Activated CD4-positive, alpha-beta T cell treated with anti-CD3 and anti-CD28 coated beads, Interleukin-2, amount 10 ng/mL, durations not matched to agents 7 days and 5 days (primary cell): ENCODE data around the gene CRELD1. TPM values are rescaled to one million over a fixed set of nuclear protein-coding genes. Genes with fewer than 3 reads are reported as not detected.

Experiments used
- CTCF ChIA-PET: fragments of 350-600 bp; sonication (Branson Sonifier 250); formaldehyde crosslinking; loops from one replicate; lab custom pipeline; 2021; ENCODE audit warnings: antibody characterized with exemption; lab: Charles Lee
- POLR2A ChIA-PET: fragments of 350-600 bp; sonication (Branson Sonifier 250); formaldehyde crosslinking; loops from one replicate; lab custom pipeline; 2021; ENCODE audit warnings: antibody characterized with exemption; lab: Charles Lee
- DNase-seq: peaks from one replicate; pipeline ENCODE4 v3.0.0-alpha.2; 2020
- H3K27ac Mint-ChIP-seq: one replicate; pipeline ENCODE4 v1.8.0; 2021; ENCODE audit warnings: mild to moderate bottlenecking, moderate library complexity, mixed read lengths
- H3K27me3 Mint-ChIP-seq: one replicate; pipeline ENCODE4 v1.8.0; 2021; ENCODE audit warnings: mixed read lengths
- H3K36me3 Mint-ChIP-seq: one replicate; pipeline ENCODE4 v1.8.0; 2021; ENCODE audit warnings: low read depth, mixed read lengths
- H3K4me1 Mint-ChIP-seq: one replicate; pipeline ENCODE4 v1.8.0; 2021; ENCODE audit warnings: mixed read lengths
- H3K4me3 Mint-ChIP-seq: one replicate; pipeline ENCODE4 v1.8.0; 2021; ENCODE audit warnings: mild to moderate bottlenecking, moderate library complexity, mixed read lengths
- H3K9me3 Mint-ChIP-seq: one replicate; pipeline ENCODE4 v1.8.0; 2021; ENCODE audit warnings: mixed read lengths
- total RNA-seq, 2 experiments: library from RNA; stranded (reverse); gene quantifications; one replicate each; pipeline ENCODE4 v1.2.3, GENCODE V29; 2021

The CRELD1 gene
- total RNA-seq, 2 experiments from 2014 or later: 13.9 to 16.0 TPM

DNA sequence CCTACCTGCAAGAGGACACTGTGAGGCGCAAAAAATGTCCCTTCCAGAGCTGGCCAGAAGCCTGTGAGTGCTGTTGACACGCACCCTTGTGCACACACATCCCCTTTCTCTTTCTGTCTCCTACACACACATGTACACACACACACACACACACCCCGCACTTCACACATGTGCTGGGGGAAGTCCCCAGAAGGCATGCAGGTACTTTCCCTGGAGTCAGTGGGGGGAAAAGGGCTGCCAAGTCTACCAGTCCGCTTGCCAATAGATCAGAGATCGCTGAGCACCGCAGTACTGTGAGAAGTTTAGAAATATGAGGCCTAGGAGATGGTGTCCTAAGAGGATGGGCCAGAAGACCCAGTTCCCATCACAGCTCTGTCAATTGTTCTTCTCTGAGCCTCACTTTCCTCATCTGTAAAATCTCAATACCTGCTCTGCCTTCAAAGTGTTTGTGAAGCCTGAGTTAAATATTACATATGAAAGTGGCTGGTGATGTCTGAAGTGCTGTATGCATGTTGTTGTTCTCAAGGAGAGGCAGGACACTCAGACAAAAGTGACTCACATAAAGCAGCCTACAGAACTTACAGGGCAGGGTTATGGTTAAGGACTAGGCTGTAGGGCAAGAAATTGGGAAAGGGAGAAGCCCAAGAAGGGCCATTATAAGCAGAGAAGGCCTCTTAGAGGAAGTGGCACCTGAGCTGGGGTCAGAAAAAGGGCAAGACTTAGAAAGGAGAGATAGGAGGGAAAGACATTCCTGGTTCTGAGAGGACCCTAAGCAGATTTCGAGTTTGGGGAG, 24.2 kb upstream of the CRELD1 start:
- DNase-seq: no peak
- H3K27ac Mint-ChIP-seq: no peak overlapping the region
- ChIA-PET POLR2A (interaction anchor here (0.5 kb wide), 1 partner anchor 18 kb away, joined by 13 read pairs; no protein-coding TSS in a partner anchor), CTCF (interaction anchor here (1.4 to 3.5 kb wide), 2 partner anchors 7 to 117 kb away, joined by 3 to 13 read pairs; partner anchors contain the start of genes ARPC4 and IL17RE)
- no peaks in the 10 kb centered on the region for H3K9me3 Mint-ChIP-seq
- H3K4me3 Mint-ChIP-seq: no peak overlapping the region
- H3K36me3 Mint-ChIP-seq: no peaks in the 10 kb centered on the region
- H3K4me1 Mint-ChIP-seq: peaks cover 9% of the 10 kb centered on the region
- peaks cover 3% of the 10 kb centered on the region for H3K27me3 Mint-ChIP-seq

DNA sequence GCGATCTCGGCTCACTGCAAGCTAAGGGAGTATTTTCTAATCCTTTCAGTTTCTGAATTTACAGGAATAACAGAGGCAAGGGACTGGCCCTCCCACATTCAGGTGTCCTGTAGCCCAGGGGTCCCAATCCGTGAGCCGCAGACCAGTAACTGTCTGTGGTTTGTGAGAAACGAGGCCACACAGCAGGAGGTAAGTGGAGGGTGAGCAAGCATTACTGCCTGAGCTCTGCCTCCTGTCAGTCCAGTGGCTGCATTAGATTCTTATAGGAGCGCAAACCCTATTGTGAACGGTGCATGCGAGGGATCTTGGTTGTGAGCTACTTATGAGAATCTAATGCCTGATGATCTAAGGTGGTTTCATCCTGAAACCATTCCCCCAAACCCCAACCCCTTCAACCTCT, 21.8 kb upstream of the CRELD1 start:
- H3K27ac Mint-ChIP-seq: no peak overlapping the region
- CTCF ChIA-PET: interaction anchor here (0.6 to 3.5 kb wide), 5 partner anchors 9 to 23 kb away, joined by 3 to 13 read pairs (median 3); partner anchors contain the start of gene IL17RE
- H3K4me3 Mint-ChIP-seq: no peak overlapping the region
- POLR2A ChIA-PET: no interaction called here
- DNase-seq: no peak
- no peaks in the 10 kb centered on the region for H3K36me3 Mint-ChIP-seq
- H3K4me1 Mint-ChIP-seq: peaks cover 19% of the 10 kb centered on the region
- H3K9me3 Mint-ChIP-seq: no peaks in the 10 kb centered on the region
- H3K27me3 Mint-ChIP-seq: peaks cover 6% of the 10 kb centered on the region

DNA sequence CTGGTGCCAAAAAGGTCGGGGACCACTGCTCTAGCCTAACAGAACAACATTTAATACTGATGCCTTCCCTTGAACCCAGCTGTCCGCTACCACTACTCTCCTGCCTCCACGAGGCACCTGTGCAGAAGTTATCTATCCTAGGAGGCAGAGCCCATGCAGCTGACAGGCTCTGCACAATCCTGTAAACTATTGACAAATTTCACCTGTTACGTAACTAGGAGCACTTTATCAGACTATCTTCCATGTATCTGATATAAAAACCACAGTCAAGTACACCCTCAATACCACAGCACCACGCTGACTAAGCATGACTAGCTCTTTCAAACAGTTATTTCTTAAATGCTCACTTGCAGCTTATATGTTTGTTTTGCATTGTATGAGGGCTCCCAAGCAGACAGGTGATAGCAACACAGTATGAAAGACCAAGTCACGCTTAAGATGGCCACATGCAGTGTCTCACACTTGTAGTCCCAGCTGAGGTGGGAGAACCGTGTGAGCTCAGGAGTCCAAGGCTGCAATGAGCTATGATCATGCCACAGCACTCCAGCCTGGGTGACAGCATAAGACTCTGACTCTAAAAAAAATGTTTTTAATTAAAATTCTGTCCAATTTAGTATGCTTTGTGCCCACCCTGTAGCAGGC, 21.2 kb upstream of the CRELD1 start:
- no peak for DNase-seq
- Mint-ChIP-seq H3K27ac (no peak overlapping the region), H3K4me1 (peaks cover 19% of the 10 kb centered on the region), H3K36me3 (no peaks in the 10 kb centered on the region), H3K27me3 (peaks cover 6% of the 10 kb centered on the region), H3K4me3 (no peak overlapping the region), H3K9me3 (no peaks in the 10 kb centered on the region)
- CTCF ChIA-PET: interaction anchor here (0.6 to 3.5 kb wide), 7 partner anchors 10 to 110 kb away, joined by 3 to 21 read pairs (median 3); partner anchors contain the start of gene IL17RE
- POLR2A ChIA-PET: no interaction called here

DNA sequence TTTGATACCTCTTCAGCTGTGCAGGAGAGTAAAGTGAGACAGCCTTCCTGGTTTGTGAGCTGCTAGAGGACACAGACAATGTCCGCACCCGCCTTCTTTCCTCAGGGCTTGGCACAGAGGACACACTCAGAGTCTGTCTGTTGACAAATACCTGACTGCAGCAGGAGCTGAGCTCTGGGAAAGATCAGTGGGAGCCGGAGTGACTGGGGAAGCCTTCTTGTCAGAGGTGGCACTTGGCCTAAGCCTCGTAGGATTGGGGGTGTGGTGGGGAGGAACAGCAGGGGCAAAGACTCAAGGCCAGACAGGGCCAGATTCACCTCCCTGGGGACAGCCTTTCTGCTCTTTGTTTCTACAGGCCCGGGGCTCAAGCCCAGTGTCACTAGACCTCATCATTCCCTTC, 20.0 kb upstream of the CRELD1 start:
- Mint-ChIP-seq H3K4me3 (no peak overlapping the region), H3K9me3 (no peaks in the 10 kb centered on the region), H3K27me3 (peaks cover 6% of the 10 kb centered on the region), H3K4me1 (peaks cover 19% of the 10 kb centered on the region), H3K36me3 (no peaks in the 10 kb centered on the region), H3K27ac (no peak overlapping the region)
- ChIA-PET CTCF (interaction anchor here (1.3 to 3.7 kb wide), 3 partner anchors 12 to 33 kb away, joined by 3 to 21 read pairs (median 20); no protein-coding TSS in a partner anchor), POLR2A (no interaction called here)
- DNase-seq: no peak

DNA sequence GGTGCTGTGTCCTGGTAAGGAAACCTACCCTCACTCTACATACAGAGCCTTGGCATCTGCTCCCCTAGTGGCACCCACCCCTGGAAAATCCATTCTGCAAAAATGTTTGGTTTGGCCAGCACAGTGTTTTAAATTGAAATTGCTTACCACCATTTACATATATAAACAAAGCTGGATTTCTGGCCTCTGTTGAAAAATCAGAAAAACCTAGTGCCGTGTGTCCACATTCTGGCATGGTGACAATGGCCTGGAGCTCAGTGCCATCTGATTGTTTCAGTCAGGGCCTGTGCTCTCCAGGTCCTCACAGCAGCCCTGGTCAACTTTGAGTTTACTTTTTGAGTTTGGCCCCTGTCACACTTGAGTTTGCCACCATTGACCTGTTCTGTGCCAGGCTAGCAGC, 19.6 kb upstream of the CRELD1 start:
- POLR2A ChIA-PET: no interaction called here
- CTCF ChIA-PET: interaction anchor here (1.3 to 3.7 kb wide), 3 partner anchors 12 to 33 kb away, joined by 3 to 21 read pairs (median 20); no protein-coding TSS in a partner anchor
- Mint-ChIP-seq H3K4me3 (no peak overlapping the region), H3K36me3 (no peaks in the 10 kb centered on the region), H3K9me3 (no peaks in the 10 kb centered on the region), H3K27me3 (peaks cover 6% of the 10 kb centered on the region), H3K4me1 (peaks cover 19% of the 10 kb centered on the region), H3K27ac (no peak overlapping the region)
- no peak for DNase-seq

DNA sequence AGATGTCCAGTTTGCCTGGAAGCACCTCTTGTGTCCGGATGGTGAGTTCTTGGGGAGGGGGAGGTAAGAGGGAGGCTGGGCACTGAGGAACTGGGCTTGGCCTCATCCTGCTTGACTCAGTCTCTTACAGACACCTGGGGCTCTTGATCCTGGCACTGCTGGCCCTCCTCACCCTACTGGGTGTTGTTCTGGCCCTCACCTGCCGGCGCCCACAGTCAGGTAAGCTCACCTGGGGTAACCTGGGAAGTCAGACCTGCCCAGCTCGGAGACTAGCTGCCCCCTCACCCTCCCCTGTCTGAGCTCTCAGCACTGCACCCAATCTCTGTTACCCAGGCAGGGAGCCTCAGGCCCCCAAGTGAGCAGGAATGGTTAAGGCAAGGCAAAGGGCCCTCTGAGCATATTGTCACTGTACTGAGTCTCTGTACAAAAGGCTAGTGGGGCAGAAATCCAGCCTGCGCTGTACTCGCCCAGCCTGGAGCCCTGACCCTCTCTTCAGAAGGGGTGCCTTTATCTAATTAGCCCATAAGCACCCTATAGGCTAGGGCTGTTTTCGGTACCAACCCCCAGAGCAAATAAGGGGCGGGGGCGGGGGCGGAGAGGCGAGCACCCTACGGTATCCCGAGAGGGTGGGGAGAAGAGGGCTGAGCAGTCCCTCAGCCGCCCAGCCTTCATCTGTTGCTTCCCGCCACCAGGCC, 18.9 kb upstream of the CRELD1 start:
- H3K27ac Mint-ChIP-seq: no peak overlapping the region
- H3K4me1 Mint-ChIP-seq: peaks cover 18% of the 10 kb centered on the region
- H3K27me3 Mint-ChIP-seq: peaks cover 6% of the 10 kb centered on the region
- no peak for DNase-seq
- no peaks in the 10 kb centered on the region for H3K9me3 Mint-ChIP-seq
- no peaks in the 10 kb centered on the region for H3K36me3 Mint-ChIP-seq
- POLR2A ChIA-PET: no interaction called here
- peak overlapping the region; percentile 25 for H3K4me3 Mint-ChIP-seq
- CTCF ChIA-PET: interaction anchor here (2.6 to 3.7 kb wide), 2 partner anchors 11 to 17 kb away, joined by 20 to 21 read pairs; no protein-coding TSS in a partner anchor

DNA sequence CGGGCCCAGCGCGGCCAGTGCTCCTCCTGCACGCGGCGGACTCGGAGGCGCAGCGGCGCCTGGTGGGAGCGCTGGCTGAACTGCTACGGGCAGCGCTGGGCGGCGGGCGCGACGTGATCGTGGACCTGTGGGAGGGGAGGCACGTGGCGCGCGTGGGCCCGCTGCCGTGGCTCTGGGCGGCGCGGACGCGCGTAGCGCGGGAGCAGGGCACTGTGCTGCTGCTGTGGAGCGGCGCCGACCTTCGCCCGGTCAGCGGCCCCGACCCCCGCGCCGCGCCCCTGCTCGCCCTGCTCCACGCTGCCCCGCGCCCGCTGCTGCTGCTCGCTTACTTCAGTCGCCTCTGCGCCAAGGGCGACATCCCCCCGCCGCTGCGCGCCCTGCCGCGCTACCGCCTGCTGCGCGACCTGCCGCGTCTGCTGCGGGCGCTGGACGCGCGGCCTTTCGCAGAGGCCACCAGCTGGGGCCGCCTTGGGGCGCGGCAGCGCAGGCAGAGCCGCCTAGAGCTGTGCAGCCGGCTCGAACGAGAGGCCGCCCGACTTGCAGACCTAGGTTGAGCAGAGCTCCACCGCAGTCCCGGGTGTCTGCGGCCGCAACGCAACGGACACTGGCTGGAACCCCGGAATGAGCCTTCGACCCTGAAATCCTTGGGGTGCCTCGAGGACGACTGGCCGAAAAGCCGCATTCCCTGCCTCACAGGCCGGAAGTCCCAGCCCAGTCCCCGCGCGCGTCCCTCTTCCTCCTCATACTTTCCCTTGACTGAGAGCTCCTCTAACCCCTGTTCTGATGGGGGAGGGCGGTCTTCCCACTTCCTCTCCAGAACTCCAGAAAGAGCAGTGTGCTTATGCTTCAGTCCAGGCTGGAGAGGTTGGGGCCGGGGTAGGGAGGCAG, 18.1 kb upstream of the CRELD1 start:
- peak; percentile 16 for DNase-seq
- POLR2A ChIA-PET: no interaction called here
- CTCF ChIA-PET: interaction anchor here (0.5 to 3.7 kb wide), 5 partner anchors 10 to 118 kb away, joined by 3 to 21 read pairs (median 19); partner anchors contain the start of gene CRELD1
- Mint-ChIP-seq H3K36me3 (no peaks in the 10 kb centered on the region), H3K9me3 (no peaks in the 10 kb centered on the region), H3K27me3 (peaks cover 6% of the 10 kb centered on the region), H3K27ac (no peak overlapping the region), H3K4me1 (peaks cover 16% of the 10 kb centered on the region), H3K4me3 (peak overlapping the region; percentile 64)

DNA sequence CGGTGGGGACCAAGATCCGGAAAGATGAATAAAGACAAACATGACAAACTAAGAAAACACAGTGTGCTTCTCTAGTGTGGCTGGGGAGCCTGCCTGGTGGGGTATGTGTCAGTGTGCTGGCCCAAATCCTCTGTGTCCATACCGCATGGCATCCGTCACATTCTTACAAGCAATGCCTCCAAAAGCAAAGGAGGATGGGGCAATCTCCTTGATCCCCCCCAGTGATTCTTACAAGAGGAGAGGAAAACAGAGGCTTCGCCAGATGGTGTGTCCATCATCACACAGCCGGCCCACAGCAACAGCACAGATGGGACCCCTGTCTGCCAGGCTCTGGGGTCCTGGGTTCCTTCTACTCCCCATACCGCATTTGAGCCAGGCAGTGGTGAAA, 17.3 kb upstream of the CRELD1 start:
- peak overlapping the region; percentile 44 for H3K4me3 Mint-ChIP-seq
- no peak for DNase-seq
- H3K27ac Mint-ChIP-seq: no peak overlapping the region
- peaks cover 6% of the 10 kb centered on the region for H3K27me3 Mint-ChIP-seq
- H3K4me1 Mint-ChIP-seq: peaks cover 16% of the 10 kb centered on the region
- CTCF ChIA-PET: interaction anchor here (0.5 to 3.7 kb wide), 5 partner anchors 9 to 119 kb away, joined by 3 to 20 read pairs (median 4); partner anchors contain the start of gene CRELD1
- POLR2A ChIA-PET: no interaction called here
- no peaks in the 10 kb centered on the region for H3K9me3 Mint-ChIP-seq
- H3K36me3 Mint-ChIP-seq: no peaks in the 10 kb centered on the region

DNA sequence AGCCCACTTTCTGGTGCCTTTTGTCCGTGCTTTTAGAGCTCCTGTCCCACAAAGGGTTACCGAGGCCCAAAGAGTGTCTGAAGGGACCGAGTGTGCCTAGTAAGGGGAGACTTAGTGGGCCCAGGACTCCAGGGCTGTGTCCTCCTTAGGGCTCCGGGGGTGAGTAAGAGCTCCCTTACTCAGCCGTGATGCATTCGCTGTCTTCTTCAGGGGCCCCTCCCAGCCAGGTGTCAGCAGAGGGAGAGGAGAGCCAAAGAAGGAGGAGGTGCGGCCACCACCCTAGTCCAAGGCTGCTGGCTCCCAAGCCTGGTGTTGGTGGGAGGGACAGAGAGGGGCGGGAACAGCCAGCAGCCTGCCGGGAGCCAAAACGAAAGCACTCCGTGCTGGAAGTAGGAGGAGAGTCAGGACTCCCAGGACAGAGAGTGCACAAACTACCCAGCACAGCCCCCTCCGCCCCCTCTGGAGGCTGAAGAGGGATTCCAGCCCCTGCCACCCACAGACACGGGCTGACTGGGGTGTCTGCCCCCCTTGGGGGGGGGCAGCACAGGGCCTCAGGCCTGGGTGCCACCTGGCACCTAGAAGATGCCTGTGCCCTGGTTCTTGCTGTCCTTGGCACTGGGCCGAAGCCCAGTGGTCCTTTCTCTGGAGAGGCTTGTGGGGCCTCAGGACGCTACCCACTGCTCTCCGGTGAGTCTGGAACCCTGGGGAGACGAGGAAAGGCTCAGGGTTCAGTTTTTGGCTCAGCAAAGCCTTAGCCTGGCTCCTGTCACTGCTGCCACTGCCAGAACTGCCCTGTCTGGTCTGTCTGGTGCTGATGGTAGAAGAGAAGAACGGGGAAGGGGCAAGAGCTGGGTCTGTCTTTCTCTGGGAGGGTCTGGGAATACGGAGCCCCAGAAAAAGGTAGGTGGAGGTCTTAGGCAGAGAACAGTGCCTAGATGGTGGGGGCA, 16.6 kb upstream of the CRELD1 start, which contains the start of gene IL17RC:
TSS of gene IL17RC (plus strand) at position 365 of the 947 bp plus-strand sequence. CDS start at position 583, 218 bp downstream.
- Mint-ChIP-seq H3K36me3 (no peaks in the 10 kb centered on the region), H3K9me3 (no peaks in the 10 kb centered on the region), H3K27me3 (peaks cover 6% of the 10 kb centered on the region), H3K4me3 (peak within 1 kb of the TSS; percentile 64), H3K4me1 (peaks cover 16% of the 10 kb centered on the region), H3K27ac (peak within 1 kb of the TSS; percentile 74)
- ChIA-PET CTCF (interaction anchor here (1.0 to 3.7 kb wide), 4 partner anchors 9 to 109 kb away, joined by 3 to 20 read pairs (median 11); partner anchors contain the start of genes CRELD1 and IL17RE), POLR2A (no interaction called here)
- peak; percentile 25 for DNase-seq

DNA sequence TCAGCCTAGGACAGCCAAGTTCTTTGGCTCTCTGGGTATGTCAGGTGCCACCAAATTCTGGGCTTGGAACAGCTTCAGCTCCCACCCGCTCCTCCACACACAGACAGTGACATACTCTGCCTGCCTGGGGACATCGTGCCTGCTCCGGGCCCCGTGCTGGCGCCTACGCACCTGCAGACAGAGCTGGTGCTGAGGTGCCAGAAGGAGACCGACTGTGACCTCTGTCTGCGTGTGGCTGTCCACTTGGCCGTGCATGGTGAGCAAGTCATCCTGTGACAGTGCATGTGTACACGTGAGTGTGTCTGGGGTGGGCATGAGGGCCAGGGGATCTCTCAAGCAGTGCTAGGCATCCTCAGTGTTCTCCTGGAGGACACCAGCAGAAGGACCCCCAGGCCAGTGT, 15.8 kb upstream of the CRELD1 start:
- H3K36me3 Mint-ChIP-seq: no peaks in the 10 kb centered on the region
- no peak overlapping the region for H3K4me3 Mint-ChIP-seq
- peaks cover 3% of the 10 kb centered on the region for H3K27me3 Mint-ChIP-seq
- no peaks in the 10 kb centered on the region for H3K9me3 Mint-ChIP-seq
- DNase-seq: no peak
- ChIA-PET POLR2A (no interaction called here), CTCF (interaction anchor here (1.2 to 3.1 kb wide), 2 partner anchors 15 kb away, joined by 3 to 19 read pairs; partner anchors contain the start of genes CRELD1 and IL17RE)
- peaks cover 10% of the 10 kb centered on the region for H3K4me1 Mint-ChIP-seq
- no peak overlapping the region for H3K27ac Mint-ChIP-seq
